Muscle of back (tissue), 11 donors: ENCODE data around the gene KLHL12. TPM values are rescaled to one million over a fixed set of nuclear protein-coding genes. Genes with fewer than 3 reads are reported as not detected.

Experiments
- DNase-seq, 3 donors: peaks; one replicate each; pipeline versions ENCODE4 v3.0.0 to v3.0.0-alpha.2; 2013
- polyA plus RNA-seq, 10 donors: library from polyadenylated mRNA; unstranded; fragments of 120-200 nt; gene quantifications; one replicate each; pipeline ENCODE4 v1.2.1, GENCODE V29; 2013; ENCODE audit not compliant: insufficient read length in 10 of 10

The KLHL12 gene
- polyA plus RNA-seq, 10 donors = 16.8 to 26.1 (median 20.7) TPM

DNA sequence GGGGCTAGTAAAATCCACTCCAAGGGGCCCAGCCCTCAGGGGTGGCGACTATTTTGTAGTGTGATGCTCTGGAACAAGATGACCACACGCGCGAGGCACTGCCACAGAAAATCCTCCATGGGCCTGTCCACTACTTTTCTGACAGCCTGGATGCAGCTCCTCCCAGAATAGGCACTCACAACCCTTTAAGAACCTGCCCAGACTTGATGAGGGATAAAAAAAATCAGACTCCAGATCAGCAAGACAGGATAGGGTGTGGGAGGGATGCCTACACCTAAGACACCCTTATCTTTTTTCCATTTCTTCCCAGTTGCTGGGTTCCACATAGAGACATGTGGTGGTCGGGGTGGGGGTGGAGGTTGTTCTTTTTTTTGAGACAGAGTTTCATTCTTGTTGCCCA is 82.8 kb downstream of the KLHL12 start:
- no peak for DNase-seq

GRCh38 chr1:202843081-202843480 is 84.0 kb downstream of the KLHL12 start:
- no peak for DNase-seq

Other genes starting within 250 kb of the KLHL12 start
- gene SYT2, start 216.8 kb downstream of the KLHL12 start, polyA plus RNA-seq = under 1 TPM; 0.27 to 0.94 (median 0.39) TPM
- gene KDM5B, start 118.8 kb downstream of the KLHL12 start, polyA plus RNA-seq = 10 to 100 TPM; 41.8 to 55.4 (median 45.2) TPM
- gene PCAT6, start 116.3 kb downstream of the KLHL12 start, polyA plus RNA-seq = 1 to 10 TPM; 1.6 to 4.0 (median 2.4) TPM
- gene RABIF, start 38.1 kb downstream of the KLHL12 start, polyA plus RNA-seq = 1 to 10 TPM; 5.8 to 7.9 (median 7.2) TPM
- 100 to 1,000 TPM in 1 of 10 donors, 10 to 100 TPM in 9; 60.7 to 106 (median 70.6) TPM for gene ADIPOR1, start 31.1 kb upstream of the KLHL12 start, polyA plus RNA-seq
- 10 to 100 TPM; 59.8 to 95.6 (median 73.7) TPM for gene CYB5R1, start 40.0 kb upstream of the KLHL12 start, polyA plus RNA-seq
- gene TMEM183A, start 80.1 kb upstream of the KLHL12 start, polyA plus RNA-seq = 10 to 100 TPM; 35.2 to 50.1 (median 39.5) TPM
- gene PPFIA4, start 99.3 kb upstream of the KLHL12 start, polyA plus RNA-seq = 10 to 100 TPM; 19.9 to 68.4 (median 43.9) TPM
- gene MYOG, start 158.8 kb upstream of the KLHL12 start, polyA plus RNA-seq = 100 to 1,000 TPM; 263 to 409 (median 353) TPM
- 1 to 10 TPM; 1.9 to 7.7 (median 4.5) TPM for gene ADORA1, start 200.5 kb upstream of the KLHL12 start, polyA plus RNA-seq
- 100 to 1,000 TPM; 136 to 473 (median 236) TPM for gene MYBPH, start 248.6 kb upstream of the KLHL12 start, polyA plus RNA-seq